Thoracic aorta (tissue), 2 donors: ENCODE results near the gene TAMALIN. TPM values are rescaled to one million over a fixed set of nuclear protein-coding genes. Genes with fewer than 3 reads are reported as not detected.

ENCODE experiments used
- ATAC-seq: fragments of 150-250 bp; one replicate; pipeline ENCODE4 v1.8.0; 2017; ENCODE audit warnings: low read depth; ENCODE audit not compliant: insufficient number of reproducible peaks, low FRiP score
- DNase-seq: peaks from one replicate; pipeline ENCODE4 v3.0.0-alpha.2; 2020; ENCODE audit warnings: low spot score
- H3K27ac ChIP-seq, 2 donors: fragments of 200-600 bp; sonication (generic); 1 replicate in 1 of 2; 2 replicates in 1 of 2; pipeline ENCODE4 v1.5.1; 2016; ENCODE audit warnings: mild to moderate bottlenecking in 2 of 2, moderate library complexity in 2 of 2
- H3K27me3 ChIP-seq: fragments of 200-600 bp; sonication (generic); replicated peaks from 2 replicates; pipeline ENCODE4 v1.6.0; 2016; ENCODE audit warnings: mild to moderate bottlenecking; ENCODE audit not compliant: insufficient read depth
- H3K36me3 ChIP-seq: fragments of 200-600 bp; sonication (generic); one replicate; pipeline ENCODE4 v1.5.1; 2016
- H3K4me1 ChIP-seq, 2 donors: fragments of 200-600 bp; sonication (generic); 1 replicate in 1 of 2; 2 replicates in 1 of 2; pipeline versions ENCODE4 v1.5.1 to v1.6.0; 2016; ENCODE audit warnings: low read depth in 2 of 2, mild to moderate bottlenecking in 1 of 2; ENCODE audit not compliant: control insufficient read depth in 1 of 2
- H3K4me3 ChIP-seq: fragments of 200-600 bp; sonication (generic); 2 replicates; pipeline ENCODE4 v1.5.1; 2016; ENCODE audit warnings: mild to moderate bottlenecking
- H3K9me3 ChIP-seq: fragments of 200-600 bp; sonication (generic); 2 replicates; pipeline ENCODE4 v1.5.1; 2016
- CTCF ChIP-seq: fragments of 200-600 bp; sonication (generic); IDR thresholded peaks from one replicate; pipeline ENCODE4 v1.5.1; 2019; ENCODE audit warnings: antibody characterized with exemption
- total RNA-seq, 2 donors: library from RNA; depleted of rRNA; stranded (reverse); fragments of >200 nt; gene quantifications; one replicate each; pipeline versions ENCODE4 v1.1.0 to v1.2.3, GENCODE V29; 2016

The TAMALIN gene
- total RNA-seq, 2 donors from 2014 or later, result 17.0 to 21.9 TPM

GRCh38 chr12:52023182-52023975, 16.6 kb downstream of the TAMALIN start:
- DNase-seq (peak; percentile 54), ATAC-seq (peak; percentile 43)
- Histone ChIP-seq H3K36me3 (no peaks in the 10 kb centered on the region), H3K27me3 (no peaks in the 10 kb centered on the region), H3K27ac (no peak overlapping the region), H3K4me3 (peak overlapping the region; percentile 73), H3K9me3 (no peaks in the 10 kb centered on the region), H3K4me1 (peaks cover 16 to 23% of the 10 kb centered on the region in 2 donors)
- peak; percentile 97 for TF ChIP-seq CTCF

GRCh38 chr12:52023976-52024688, 17.4 kb downstream of the TAMALIN start:
- DNase-seq, result no peak
- peak; percentile 21 for TF ChIP-seq CTCF
- no peak for ATAC-seq
- H3K27me3 ChIP-seq, result no peaks in the 10 kb centered on the region
- peak overlapping the region; percentile 73 for H3K4me3 ChIP-seq
- no peaks in the 10 kb centered on the region for H3K9me3 ChIP-seq
- no peak overlapping the region for H3K27ac ChIP-seq
- H3K36me3 ChIP-seq, result no peaks in the 10 kb centered on the region
- peaks cover 16 to 23% of the 10 kb centered on the region in 2 donors for H3K4me1 ChIP-seq

GRCh38 chr12:52024845-52025230, 18.1 kb downstream of the TAMALIN start:
- ATAC-seq (no peak), DNase-seq (no peak)
- Histone ChIP-seq H3K27me3 (no peaks in the 10 kb centered on the region), H3K27ac (peak overlapping the region; percentile 83 to 88), H3K4me3 (peak overlapping the region; percentile 73), H3K9me3 (no peaks in the 10 kb centered on the region), H3K36me3 (no peaks in the 10 kb centered on the region), H3K4me1 (peaks cover 16 to 23% of the 10 kb centered on the region in 2 donors)
- TF ChIP-seq CTCF, result no peak

GRCh38 chr12:52026263-52026662, 19.5 kb downstream of the TAMALIN start:
- Histone ChIP-seq H3K4me1 (peaks cover 16 to 23% of the 10 kb centered on the region in 2 donors), H3K9me3 (no peaks in the 10 kb centered on the region), H3K36me3 (no peaks in the 10 kb centered on the region), H3K27ac (peak overlapping the region in 1 of 2 donors; percentile 9), H3K27me3 (no peaks in the 10 kb centered on the region), H3K4me3 (peak overlapping the region; percentile 73)
- ATAC-seq (no peak), DNase-seq (no peak)
- no peak for TF ChIP-seq CTCF

GRCh38 chr12:52027085-52027843, 20.5 kb downstream of the TAMALIN start:
- no peaks in the 10 kb centered on the region for H3K27me3 ChIP-seq
- H3K36me3 ChIP-seq, result no peaks in the 10 kb centered on the region
- DNase-seq (no peak), ATAC-seq (no peak)
- H3K9me3 ChIP-seq, result no peaks in the 10 kb centered on the region
- TF ChIP-seq CTCF, result no peak
- H3K4me3 ChIP-seq, result no peak overlapping the region
- H3K4me1 ChIP-seq, result peaks cover 16 to 27% of the 10 kb centered on the region in 2 donors
- H3K27ac ChIP-seq, result no peak overlapping the region
